ENCODE measurements around the gene PIGW.

DNA sequence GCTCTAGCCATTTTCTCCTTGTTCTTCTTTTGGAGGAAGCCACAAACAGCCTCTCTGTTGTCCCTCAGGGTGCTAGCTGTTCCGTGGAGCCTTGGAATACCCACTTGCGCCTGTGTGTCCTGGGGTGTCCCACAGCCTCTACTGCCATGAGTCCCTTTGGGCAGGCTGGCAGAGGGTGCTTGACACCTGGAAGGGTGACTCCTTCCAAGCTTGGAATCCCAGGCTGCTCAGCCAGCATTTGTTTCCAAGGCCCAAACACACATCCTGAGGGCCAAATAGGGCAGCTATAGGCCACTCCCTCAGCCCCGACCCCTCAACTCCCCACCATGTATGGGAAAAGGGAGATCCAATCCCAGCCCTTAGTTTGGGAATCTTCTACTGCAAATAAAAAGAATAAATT lies 33.4 kb upstream of the PIGW start:
- TF ChIP-seq, protein P1, sequence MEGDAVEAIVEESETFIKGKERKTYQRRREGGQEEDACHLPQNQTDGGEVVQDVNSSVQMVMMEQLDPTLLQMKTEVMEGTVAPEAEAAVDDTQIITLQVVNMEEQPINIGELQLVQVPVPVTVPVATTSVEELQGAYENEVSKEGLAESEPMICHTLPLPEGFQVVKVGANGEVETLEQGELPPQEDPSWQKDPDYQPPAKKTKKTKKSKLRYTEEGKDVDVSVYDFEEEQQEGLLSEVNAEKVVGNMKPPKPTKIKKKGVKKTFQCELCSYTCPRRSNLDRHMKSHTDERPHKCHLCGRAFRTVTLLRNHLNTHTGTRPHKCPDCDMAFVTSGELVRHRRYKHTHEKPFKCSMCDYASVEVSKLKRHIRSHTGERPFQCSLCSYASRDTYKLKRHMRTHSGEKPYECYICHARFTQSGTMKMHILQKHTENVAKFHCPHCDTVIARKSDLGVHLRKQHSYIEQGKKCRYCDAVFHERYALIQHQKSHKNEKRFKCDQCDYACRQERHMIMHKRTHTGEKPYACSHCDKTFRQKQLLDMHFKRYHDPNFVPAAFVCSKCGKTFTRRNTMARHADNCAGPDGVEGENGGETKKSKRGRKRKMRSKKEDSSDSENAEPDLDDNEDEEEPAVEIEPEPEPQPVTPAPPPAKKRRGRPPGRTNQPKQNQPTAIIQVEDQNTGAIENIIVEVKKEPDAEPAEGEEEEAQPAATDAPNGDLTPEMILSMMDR (IDR thresholded peaks at IDR 0.05): no peak
- no peak for TF ChIP-seq ZFX (IDR thresholded peaks at IDR 0.05; ENCODE audit: borderline replicate concordance)

Measured in 22Rv1 (cell line).